ENCODE data around the gene CCNL1.

- no peak for TF ChIP-seq POLR2AphosphoS5 (IDR thresholded peaks at IDR 0.05; ENCODE audit: low read depth, low read length)
- TF ChIP-seq FOXP2 (optimal IDR thresholded peaks at IDR 0.05; ENCODE audit: borderline replicate concordance, extremely low read depth, extremely low read length, insufficient read depth), result no peak
- TF ChIP-seq REST (IDR thresholded peaks at IDR 0.05; ENCODE audit: insufficient read depth in 1 of 2, low read depth in 2 of 2, low read length in 2 of 2), result no peak
These were observed 44.6 kb downstream of the CCNL1 start for GRCh38 chr3:157115069-157116006.
